DND-41 (cell line): ENCODE data around the gene TMEM38B.

Experiments used
- EZH2 ChIP-seq: IDR thresholded peaks from 3 replicates; pipeline ENCODE4 v1.6.1; 2012; ENCODE audit warnings: borderline replicate concordance, low read depth, mild to moderate bottlenecking, moderate library complexity, low read length, inconsistent platforms; ENCODE audit not compliant: severe bottlenecking
- TF ChIP-seq, protein P1 (sequence below): IDR thresholded peaks from 2 replicates; pipeline ENCODE4 v1.5.1; 2012; ENCODE audit warnings: borderline replicate concordance, low read length, moderate library complexity, mild to moderate bottlenecking; ENCODE audit not compliant: poor library complexity, severe bottlenecking; ENCODE audit errors: extremely low read depth

DNA sequence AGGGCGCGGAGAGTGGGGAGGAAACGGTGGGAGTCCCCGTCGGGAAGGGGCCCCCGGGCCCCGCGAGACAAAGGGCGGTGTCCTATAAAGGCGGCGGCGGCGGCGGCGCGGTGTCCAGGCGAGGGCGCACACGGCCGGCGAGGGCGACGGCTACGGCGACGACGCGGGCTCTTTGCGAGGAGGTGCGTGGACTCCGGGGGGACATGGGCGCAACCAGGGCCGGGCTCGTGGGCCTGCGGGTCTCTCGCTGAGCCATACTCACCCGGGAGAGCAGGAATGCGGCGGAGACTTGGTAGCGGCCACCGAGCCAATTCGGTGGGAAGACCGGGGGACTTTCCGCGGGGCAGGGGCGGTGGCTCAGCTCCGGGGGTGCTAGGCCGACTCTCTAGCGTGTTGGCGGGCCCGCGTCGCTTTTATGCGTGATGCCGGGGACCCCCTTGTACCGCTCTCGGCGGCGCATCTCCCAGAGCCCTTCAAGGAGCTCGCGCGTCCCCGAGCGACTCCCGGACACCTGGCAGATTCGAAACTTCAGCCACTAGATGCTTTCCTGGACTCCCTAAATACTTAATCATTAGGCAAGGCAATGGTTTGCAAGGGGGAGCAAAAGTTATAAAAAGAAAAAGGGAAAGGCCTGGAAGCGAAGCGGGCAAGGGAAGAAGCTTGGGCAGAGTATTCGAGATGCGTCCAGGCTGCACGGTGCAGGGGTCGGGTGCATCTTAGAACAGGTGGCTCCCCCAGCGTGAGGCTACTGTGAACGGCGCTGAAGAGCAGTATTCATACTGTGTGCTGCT lies 38.0 kb upstream of the TMEM38B start:
- TF ChIP-seq, protein P1, sequence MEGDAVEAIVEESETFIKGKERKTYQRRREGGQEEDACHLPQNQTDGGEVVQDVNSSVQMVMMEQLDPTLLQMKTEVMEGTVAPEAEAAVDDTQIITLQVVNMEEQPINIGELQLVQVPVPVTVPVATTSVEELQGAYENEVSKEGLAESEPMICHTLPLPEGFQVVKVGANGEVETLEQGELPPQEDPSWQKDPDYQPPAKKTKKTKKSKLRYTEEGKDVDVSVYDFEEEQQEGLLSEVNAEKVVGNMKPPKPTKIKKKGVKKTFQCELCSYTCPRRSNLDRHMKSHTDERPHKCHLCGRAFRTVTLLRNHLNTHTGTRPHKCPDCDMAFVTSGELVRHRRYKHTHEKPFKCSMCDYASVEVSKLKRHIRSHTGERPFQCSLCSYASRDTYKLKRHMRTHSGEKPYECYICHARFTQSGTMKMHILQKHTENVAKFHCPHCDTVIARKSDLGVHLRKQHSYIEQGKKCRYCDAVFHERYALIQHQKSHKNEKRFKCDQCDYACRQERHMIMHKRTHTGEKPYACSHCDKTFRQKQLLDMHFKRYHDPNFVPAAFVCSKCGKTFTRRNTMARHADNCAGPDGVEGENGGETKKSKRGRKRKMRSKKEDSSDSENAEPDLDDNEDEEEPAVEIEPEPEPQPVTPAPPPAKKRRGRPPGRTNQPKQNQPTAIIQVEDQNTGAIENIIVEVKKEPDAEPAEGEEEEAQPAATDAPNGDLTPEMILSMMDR: no peak
- TF ChIP-seq EZH2: no peak
